Epidermal melanocyte (primary cell): ENCODE measurements around the gene PKM.
"Not testable (repeated sequence)": the region's sequence is repeated elsewhere in the genome, so short reads cannot be mapped to it uniquely, and the experiment has no call there.

Source experiments
- DNase-seq: peaks from one replicate; pipeline ENCODE4 v3.0.0; 2011; ENCODE audit warnings: low spot score; ENCODE audit not compliant: insufficient read length

The PKM gene

GRCh38 chr15:72176743-72177142 is 54.2 kb downstream of the PKM start:
- no peak for DNase-seq

DNA sequence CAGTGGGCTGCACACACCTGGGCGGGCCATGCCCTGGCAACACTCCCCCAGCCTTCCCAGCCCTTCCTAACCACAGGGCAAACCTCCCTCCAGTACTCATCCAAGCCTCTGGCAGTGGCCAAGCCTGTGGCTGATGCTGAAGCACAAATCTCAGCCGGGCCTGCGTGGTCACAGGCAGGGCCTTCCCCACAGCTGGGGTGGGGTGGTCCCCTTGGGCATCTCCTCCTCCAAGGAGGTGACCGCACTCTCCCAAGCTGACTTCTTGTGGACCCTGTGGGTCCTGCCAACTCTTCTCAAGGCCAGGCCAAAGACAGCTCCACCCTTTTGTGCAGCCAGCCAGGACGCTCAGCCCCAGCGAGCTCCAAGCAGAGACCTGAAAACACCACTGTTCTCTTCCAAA is 54.8 kb downstream of the PKM start:
- DNase-seq: no peak

DNA sequence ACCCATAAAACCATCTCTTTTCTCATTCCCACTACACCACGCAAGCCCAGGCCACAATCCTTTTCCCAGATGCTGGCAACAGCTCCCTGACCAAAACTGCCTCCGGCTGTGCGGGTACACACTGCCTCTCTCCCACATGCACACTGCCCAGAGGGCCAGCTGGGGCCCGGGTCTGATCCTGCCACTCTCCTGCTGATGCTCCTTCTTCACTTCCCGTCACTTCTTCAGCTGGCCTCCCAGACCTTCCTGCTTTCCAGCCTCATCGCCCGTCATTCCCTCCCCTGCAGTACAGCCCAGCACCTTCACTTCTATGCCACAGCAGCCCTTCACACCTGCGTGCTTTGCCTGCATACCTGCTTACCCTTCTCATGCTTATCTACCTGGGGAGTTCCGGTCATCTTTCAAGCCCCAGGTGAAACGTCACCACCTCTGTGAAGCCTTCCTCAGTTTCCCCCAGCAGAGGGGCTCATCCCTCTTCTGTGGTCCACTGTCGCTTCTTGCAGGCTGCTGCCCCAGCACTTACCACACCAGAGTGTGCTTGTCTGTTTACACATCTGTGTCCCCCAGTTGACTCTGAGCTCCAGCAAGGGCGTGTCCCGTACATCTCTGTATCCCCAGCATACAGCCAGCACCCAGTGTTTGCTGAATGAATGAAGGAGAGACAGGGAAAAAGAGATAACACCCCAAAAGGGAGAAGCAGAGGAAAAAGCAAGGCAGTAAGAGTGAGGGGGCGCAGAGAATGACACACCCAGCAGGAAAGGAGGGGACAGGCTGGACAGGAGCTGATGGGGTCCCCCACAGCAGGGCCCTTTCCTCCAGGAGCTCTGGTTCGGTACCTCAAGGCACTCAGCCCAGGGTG is 55.6 kb downstream of the PKM start:
- no peak for DNase-seq

DNA sequence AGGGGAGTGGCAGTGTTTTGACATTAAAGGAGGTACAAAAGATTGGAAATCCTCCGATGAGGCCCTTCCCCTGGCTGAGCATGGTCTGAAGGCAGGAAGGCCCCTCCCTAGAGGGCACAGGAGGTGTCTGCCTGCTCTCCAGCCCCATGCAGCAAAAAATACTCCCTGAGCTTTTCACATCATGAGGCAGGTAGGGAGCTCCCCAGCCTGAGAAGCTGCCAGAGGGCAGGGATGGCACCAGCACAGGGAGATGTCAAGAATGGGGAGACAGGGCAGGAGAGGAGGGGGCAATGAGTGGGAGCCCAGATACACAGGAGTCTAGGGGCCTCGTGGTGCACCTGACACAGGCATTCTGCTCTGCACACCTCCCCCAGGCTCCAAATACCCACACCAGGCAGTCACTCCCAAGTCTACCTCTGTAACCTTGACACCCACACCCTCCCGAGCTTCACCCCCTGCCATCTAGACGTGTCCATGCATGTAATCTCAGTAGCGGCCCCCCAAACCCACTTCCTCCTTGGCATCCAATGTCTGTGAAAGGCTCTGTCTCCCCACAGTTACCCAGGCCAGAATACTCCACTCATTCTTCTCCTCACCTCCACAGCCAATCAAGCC is 56.3 kb downstream of the PKM start:
- DNase-seq: no peak

DNA sequence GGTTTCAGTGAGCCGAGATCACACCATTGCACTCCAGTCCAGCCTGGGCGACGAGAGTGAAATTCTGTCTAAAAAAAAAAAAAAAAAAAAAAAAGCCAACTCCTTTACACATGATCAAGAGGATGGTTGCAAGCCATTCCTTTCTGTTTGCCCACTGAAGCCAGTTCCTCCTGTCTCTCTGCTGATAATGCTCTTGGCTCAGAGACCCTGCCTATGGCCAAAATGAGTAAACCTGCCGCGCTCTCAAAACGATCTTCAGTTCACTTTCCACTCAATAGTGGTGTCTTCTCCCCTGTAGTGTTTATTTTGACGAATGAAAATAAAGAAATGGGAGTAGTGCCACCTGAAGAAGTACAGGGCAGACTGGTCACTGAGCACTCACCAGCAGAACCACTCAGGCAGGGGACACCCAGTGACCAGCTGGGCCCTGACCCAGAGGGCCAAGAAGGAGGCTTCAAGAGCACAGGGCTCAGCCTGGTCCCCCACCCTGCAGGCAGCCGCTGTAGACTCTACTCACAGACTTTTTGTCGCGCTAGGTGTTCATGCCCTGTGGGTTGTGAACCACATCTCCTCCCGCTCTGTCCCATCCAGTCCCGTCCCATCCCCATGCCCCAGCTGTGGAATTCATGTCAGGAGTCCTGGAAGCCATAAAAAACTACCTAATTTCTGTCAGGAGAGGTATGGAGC is 57.0 kb downstream of the PKM start:
- DNase-seq: no peak

DNA sequence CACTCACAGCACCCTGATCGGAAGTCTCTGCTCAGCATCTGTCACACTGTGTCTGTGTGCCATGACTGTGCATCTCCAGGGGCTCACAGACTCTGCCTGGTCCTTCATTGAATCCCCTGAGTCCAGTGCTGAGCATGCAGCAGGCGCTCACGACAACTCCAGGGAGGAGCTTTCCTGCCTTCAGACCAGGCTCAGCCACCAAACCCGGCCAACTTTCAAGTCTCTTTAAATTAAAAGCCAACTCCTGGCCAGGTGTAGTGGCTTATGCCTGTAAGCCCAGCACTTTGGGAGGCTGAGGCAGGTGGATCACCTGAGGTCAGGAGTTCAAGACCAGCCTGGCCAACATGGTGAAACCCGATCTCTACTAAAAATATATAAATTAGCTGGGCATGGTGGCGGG is 57.6 kb downstream of the PKM start:
- no peak for DNase-seq

DNA sequence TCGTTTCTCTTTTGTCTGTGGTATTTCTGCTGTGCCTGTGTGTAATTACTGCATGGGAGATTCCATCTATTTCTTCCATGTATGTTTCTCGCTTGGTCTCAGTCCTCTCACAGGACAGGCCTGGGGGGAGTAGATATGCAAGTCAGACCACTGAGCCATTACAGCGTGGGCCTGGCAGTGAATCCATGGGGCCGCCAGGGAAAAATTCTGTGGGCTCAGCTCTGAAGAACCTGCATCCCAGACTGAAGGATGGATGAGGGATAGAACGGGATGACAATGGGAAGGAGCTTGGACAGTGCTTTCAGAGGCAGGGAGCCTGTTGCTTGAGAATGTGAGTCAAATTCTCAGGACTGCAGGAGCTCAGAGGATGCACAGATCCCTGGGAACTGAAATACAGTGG is 58.2 kb downstream of the PKM start:
- DNase-seq: no peak

DNA sequence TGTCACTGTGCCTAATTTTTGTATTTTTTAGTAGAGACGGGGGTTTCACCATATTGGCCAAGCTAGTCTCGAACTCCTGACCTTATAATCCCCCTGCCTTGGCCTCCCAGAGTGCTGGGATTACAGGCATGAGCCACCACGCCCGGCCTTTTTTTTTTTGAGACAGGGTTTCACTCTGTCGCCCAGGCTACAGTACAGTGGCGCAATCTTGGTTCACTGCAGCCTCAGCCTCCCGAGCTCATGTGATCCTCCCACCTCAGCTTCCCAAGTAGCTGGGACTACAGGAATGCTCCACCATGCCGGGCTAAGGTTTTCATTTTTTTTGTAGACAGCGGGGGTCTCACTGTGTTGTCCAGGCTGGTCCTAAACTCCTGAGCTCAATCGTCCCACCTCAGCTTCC is 59.0 kb downstream of the PKM start:
- DNase-seq: not testable (repeated sequence)

DNA sequence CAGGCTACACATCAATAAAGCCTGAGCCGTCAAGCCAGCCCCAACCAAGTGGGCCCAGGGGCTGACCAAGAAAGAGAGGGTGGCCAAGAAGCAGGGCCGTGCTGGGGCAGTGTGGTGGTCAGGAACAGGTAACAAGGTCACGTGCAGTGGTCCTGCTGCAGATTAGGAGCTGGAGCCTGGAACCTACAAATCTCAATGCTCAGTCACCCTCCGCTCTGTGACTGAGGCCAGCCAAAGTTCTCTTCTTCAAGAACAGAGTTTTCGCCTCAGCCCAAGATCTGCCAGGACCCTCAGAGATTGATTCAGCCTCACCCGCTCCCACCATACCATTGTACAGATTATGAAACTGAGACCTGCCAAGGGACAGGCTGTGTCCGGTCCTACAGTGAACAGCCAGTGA is 60.3 kb downstream of the PKM start:
- DNase-seq: no peak

DNA sequence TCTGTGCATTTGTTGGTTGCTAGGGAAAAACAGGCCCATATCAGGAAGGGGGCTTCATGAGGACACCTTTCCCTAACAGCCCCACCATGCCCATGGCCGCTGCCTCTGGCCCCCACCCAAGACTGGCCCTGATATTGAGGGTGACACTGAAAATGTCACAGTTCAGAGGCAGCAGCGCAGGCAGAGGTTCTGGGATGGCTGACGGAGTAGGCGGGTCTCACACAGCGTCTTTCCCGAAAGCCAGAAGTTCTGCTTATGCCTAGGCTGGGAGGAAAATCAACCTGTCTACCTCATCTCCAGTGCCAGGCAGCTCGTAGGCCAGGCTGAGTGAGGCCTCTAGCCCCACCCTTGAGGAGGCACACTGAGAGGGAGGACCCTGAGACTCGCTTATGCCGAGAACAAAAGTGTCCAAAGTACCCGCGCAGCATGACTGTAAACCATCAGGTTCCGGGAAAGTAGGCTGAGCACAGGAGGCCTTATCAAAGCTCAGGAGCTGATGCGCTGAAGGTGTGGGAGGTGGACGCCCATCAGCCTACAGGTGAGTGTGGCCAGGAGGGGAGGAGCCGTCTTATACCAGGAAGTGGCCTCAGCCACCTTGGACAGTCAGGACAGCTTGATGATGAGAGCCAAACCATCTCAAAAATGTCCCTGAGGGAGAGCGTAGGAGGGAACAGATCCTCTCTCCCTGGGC is 60.9 kb downstream of the PKM start:
- no peak for DNase-seq

GRCh38 chr15:72169236-72169920 is 61.6 kb downstream of the PKM start:
- no peak for DNase-seq

- no peak for DNase-seq
Measured at GRCh38 chr15:72168808-72169190, 62.2 kb downstream of the PKM start.

DNA sequence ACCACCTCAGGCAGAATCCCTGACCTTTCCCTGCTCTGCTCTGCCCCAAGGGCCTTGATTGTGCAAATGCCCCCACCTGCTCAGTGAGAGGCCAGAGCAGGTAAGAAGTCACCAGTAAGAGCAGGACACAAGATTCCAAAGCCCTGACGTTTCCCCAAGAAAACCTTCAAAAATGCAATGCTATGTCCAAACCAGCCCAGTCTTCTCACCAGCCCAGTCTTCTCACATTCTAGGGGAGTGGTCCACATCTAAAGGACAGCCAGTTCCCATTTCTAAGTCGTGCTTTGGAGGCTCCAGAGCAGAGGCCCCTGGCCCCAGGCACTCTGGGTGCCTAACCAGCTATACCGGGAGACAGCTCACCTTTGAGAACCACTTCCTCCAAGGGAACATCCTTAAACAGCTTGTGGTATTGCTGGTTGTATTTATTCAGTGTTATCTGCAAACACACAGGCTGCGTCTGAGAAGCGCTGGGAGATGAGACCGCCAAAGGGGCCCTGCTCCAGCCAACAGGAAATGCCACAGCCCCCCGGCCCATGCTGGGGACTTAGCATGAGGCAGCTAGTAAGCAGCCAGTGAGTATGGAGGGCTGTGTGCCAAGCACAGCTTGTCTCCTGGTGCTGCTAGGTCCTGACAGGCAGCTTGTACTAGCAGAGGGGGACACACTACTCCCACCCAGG is 62.7 kb downstream of the PKM start:
- no peak for DNase-seq

DNA sequence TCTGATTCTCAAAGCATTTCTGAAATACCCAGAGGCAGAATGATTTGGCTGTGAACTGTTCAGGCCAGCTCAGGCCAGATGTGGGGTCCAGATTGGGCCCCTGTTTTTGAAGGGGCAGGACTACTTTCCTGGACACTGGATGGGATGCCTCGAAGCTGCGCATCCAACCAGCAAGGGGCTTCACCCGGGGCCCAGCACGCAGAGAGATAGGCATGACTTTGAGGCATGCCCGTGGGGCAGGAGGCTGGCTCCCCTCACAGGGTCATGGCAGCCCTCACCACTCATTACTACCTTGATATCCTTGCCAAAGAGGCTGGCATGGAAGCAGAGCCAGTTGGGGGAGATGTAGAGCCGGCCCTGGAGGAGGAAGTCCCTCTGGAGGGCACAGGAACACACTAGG is 63.5 kb downstream of the PKM start:
- no peak for DNase-seq

- DNase-seq: no peak
Measured at GRCh38 chr15:72166716-72167417, 64.1 kb downstream of the PKM start.

DNA sequence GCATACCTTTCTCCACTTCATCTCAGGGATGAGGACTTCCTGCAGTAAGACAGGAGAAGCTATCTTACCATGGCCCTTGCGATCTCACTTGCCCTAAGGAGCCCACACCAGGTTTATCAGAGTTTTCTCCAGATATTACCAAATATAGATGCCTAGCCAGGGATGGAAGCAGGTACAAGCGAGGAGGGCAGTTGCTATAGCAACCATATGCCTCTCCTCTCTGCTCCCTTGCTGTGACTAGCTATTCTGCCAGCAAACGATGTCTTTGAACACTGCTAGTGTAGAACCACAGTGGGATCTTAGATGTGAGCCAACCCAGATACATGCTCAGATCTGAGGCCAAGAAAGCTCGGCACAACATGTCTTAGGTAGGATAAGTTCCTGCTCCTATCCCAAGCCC is 67.3 kb downstream of the PKM start:
- no peak for DNase-seq

GRCh38 chr15:72162569-72162968 is 68.4 kb downstream of the PKM start:
- DNase-seq: no peak

DNA sequence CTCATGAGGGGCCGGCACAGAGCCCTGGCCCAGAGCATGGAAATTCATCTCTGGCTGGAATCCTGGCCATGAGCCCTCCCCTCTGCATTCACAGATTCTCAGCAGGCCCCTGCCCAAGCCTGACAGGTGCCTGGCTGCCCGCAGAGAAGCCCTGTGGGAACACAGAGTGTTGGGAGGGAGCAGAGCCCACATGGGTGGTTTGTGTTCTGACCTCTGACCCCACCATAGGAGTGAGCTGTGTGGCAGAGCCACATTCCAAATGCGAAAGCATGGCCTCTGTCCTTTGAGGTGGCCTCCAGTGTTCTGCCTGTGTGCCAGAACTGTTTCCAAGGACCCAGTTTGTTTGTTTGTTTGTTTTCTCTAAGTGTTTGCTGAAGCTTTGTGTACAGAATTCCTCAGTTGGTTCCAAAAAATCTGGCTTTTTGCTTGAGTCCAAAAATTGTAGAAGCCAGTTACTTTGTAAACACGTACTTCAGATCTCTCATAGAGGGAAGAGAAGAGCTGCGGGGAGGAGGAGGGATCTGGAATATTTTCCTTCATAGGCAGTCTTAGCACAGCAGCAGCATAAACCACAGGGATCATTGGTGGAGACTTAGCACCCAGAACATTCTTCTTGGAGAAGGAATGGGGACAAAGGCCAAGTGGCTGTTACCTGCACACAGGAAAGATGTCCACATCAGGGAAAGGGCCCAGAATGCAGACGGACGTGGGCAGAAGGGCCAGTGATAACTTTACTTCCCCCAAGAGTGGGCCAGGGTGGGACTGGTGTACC is 69.4 kb downstream of the PKM start:
- DNase-seq: no peak

DNA sequence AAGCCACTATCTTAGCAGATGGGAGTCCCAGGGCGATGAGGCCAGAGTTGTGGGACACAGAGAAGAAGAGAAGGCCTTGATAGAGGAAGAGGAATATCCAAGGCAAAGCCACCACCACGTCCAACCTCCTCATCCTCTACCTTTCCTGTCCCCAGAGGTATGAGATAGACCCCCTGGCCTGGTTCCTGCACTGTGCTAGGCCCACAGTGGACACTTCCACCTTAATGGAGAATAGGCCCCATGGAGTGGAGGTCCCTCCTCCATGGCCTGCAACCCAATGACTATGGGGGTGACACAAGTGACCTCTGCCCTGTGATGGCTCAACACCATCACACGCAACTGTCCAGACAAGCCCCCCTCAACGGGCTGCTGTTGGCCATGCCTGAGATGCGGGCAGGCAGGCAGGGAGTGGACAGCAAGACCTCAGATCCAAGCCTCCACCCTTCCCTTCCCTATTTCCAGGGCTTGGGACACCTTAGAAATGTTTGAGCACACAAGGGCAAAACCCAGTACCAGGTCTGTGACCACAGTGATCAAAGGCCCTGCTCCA is 70.2 kb downstream of the PKM start:
- DNase-seq: no peak
